ENCODE measurements around the gene KIF21B.
"Not testable (repeated sequence)": the region's sequence is repeated elsewhere in the genome, so short reads cannot be mapped to it uniquely, and the experiment has no call there.

KIF21B gene

GRCh38 chr1:200938955-200939354 is 84.6 kb downstream of the KIF21B start:
- no peak for DNase-seq (ENCODE audit: low spot score)

- not testable (repeated sequence) for DNase-seq (ENCODE audit: low spot score)
These were observed 88.1 kb downstream of the KIF21B start for GRCh38 chr1:200935286-200935962.

GRCh38 chr1:200934676-200935245 is 88.8 kb downstream of the KIF21B start:
- DNase-seq (ENCODE audit: low spot score) = no peak

- no peak for DNase-seq (ENCODE audit: low spot score)
These were observed 91.7 kb downstream of the KIF21B start for GRCh38 chr1:200931776-200932175.

- DNase-seq (ENCODE audit: low spot score) = not testable (repeated sequence)
These were observed 93.2 kb downstream of the KIF21B start for GRCh38 chr1:200930285-200930684.

- no peak for DNase-seq (ENCODE audit: low spot score)
These were observed 93.8 kb downstream of the KIF21B start for GRCh38 chr1:200929530-200930278.

- DNase-seq (ENCODE audit: low spot score) = no peak
These were observed 97.7 kb downstream of the KIF21B start for GRCh38 chr1:200925831-200926230.

- no peak for DNase-seq (ENCODE audit: low spot score)
These were observed 99.9 kb downstream of the KIF21B start for GRCh38 chr1:200923601-200924000.

- DNase-seq (ENCODE audit: low spot score) = no peak
These were observed 101.1 kb downstream of the KIF21B start for GRCh38 chr1:200922406-200922805.

GRCh38 chr1:200921571-200922110 is 101.9 kb downstream of the KIF21B start:
- DNase-seq (ENCODE audit: low spot score) = no peak
